Testis (tissue), 2 donors: ENCODE data around the gene NOMO2.
"Not testable (repeated sequence)": the region's sequence is repeated elsewhere in the genome, so short reads cannot be mapped to it uniquely, and the experiment has no call there.

ENCODE experiments used
- CTCF ChIP-seq, 3 experiments: fragments of 450-650 bp in 2 of 3; fragments of 200-600 bp in 1 of 3; sonication (generic) in 1 of 3; IDR thresholded peaks; one replicate each; pipeline ENCODE4 v1.5.1; 2016 to 2019; ENCODE audit warnings: antibody characterized with exemption in 3 of 3, mild to moderate bottlenecking in 2 of 3, moderate library complexity in 1 of 3
- POLR2A ChIP-seq: fragments of 450-650 bp; IDR thresholded peaks from one replicate; pipeline ENCODE4 v1.6.1; 2017; ENCODE audit warnings: antibody characterized with exemption, mild to moderate bottlenecking, moderate library complexity

DNA sequence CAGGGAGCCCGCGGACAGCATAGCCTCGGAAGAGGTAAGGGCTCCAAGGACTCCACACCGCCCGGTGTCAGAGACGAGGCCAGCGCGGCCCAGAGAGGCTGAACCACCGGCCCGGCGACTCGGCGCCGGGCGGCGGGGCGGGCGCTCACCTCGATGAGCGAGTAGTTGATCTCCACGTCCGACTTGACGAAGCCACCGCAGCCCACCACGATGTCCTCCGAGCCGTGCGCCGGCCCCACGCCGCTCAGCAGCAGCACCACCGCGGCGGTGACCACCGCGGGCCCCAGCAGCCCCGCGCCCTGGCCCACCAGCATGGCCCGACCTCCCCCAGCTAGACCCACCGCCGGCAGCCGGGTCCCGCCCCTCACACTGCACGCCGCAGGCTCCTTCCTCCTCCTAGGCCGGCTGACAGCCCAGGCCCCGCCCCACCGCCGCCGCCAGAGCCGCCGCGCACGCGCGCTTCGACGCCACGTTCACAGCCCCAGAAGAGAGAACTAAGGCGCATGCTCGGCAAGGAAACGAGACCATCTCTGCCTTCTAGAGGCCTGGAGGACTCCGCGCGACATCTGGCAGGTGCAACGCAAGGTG is at the start of gene NOMO2:
- TF ChIP-seq CTCF (IDR thresholded peaks at IDR 0.05) = peak in 1 of 3 experiments; percentile 21
- TF ChIP-seq POLR2A = not testable (repeated sequence)
